Activated T-helper 2 cell treated with anti-CD3 and anti-CD28 coated beads, Interferon-gamma antibody, Interleukin-2, Interleukin-4, amounts not matched to agents 10 μg/mL and 5 μg/mL and 100 μg/mL, durations not matched to agents 14 hours and 24 hours and 36 hours (primary cell): ENCODE results near the gene PRND. TPM values are rescaled to one million over a fixed set of nuclear protein-coding genes. Genes with fewer than 3 reads are reported as not detected.
"Not testable (repeated sequence)": the region's sequence is repeated elsewhere in the genome, so short reads cannot be mapped to it uniquely, and the experiment has no call there.

ENCODE experiments used
- DNase-seq: peaks from one replicate; pipeline ENCODE4 v3.0.0; 2021; ENCODE audit warnings: low spot score
- H3K27ac Mint-ChIP-seq: one replicate; pipeline ENCODE4 v1.8.0; 2021; ENCODE audit warnings: mixed read lengths
- H3K27me3 Mint-ChIP-seq: one replicate; pipeline ENCODE4 v1.8.0; 2021; ENCODE audit warnings: low read depth, mixed read lengths
- H3K36me3 Mint-ChIP-seq: one replicate; pipeline ENCODE4 v1.8.0; 2021; ENCODE audit warnings: low read depth, mixed read lengths
- H3K4me1 Mint-ChIP-seq: one replicate; pipeline ENCODE4 v1.8.0; 2021; ENCODE audit warnings: low read depth, mixed read lengths
- H3K4me3 Mint-ChIP-seq: one replicate; pipeline ENCODE4 v1.8.0; 2021; ENCODE audit warnings: low read depth, mild to moderate bottlenecking, moderate library complexity, mixed read lengths
- H3K9me3 Mint-ChIP-seq: one replicate; pipeline ENCODE4 v1.8.0; 2021; ENCODE audit warnings: mixed read lengths
- intact Hi-C: fragments of 100-400 bp; cut with micrococcal nuclease; formaldehyde crosslinking; loops from one replicate; pipeline ENCODE4 v1.15.1; 2023
- total RNA-seq: library from RNA; stranded (reverse); gene quantifications from 2 replicates; pipeline ENCODE4 v1.2.3, GENCODE V29; 2022

Gene PRND
- total RNA-seq, 1 donor from 2014 or later: not detected

DNA sequence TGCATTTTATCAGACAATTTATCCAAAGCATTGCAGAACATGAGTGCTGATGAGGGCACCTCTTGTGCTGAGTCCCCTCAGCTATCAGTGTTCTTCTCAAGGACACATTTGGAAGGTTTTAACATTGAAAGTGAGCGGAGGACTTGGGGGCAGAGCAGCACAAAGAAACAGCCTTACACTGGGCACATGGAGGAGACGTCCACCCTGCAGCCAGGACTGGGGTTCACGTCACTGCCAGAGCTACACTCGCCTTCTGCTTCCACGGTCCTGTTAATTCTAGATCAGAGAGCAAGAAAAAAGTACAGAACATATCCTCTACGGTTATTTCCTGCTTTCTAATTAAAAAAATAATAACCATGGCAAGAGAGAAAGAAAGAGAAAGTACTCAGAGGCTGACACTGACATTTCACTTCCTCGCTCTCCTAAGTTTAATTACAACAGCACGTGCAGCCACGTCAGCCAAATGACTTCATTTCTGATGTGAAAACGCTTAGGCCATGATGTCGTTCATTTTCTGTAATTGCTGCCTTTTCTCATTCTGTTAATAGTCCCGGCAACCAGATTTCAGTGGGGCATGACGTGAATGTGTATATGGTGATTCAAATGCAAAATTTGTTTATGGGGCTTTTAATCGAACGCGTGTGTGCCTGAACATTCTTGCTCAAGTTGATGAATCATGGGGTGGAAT is 5.1 kb downstream of the PRND start:
- H3K27ac Mint-ChIP-seq: peak overlapping the region; percentile 63
- H3K9me3 Mint-ChIP-seq: no peaks in the 10 kb centered on the region
- H3K27me3 Mint-ChIP-seq: peaks cover 4% of the 10 kb centered on the region
- peaks cover 10% of the 10 kb centered on the region for H3K4me1 Mint-ChIP-seq
- H3K4me3 Mint-ChIP-seq: peak overlapping the region; percentile 45
- DNase-seq: peak; percentile 38
- intact Hi-C loops: no loop called here
- no peaks in the 10 kb centered on the region for H3K36me3 Mint-ChIP-seq

DNA sequence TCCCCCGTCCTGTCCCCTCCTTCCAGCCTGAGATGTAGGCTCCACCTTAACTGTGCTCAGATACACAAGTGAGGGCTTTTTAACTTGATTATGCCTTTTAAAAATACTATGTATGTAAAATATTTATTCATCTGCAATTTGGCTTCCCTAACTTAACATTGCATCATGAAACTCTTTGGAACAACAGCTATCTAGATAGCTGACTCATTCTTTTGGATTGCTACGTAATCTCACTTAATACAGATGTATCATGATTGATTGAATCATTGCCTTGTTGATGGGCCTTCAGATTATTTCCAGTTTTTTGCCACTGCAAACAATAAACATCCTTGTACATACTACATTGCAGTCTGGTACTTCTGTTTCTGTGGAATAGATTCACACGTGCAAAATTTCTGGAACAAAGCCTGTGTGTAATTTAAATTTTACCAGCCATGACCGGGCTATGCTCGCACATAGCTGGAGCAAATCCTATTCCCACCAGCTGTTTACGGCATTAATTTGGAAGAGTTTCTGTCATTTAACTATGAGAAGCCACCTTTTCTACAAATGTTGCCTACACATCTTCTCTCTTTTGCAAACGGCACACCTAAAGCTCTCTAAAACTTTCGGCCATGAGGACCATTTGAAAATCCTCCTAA is 6.5 kb downstream of the PRND start:
- Mint-ChIP-seq H3K4me1 (peaks cover 10% of the 10 kb centered on the region), H3K4me3 (no peak overlapping the region), H3K27ac (no peak overlapping the region), H3K9me3 (no peaks in the 10 kb centered on the region), H3K36me3 (no peaks in the 10 kb centered on the region), H3K27me3 (peaks cover 13% of the 10 kb centered on the region)
- no peak for DNase-seq
- intact Hi-C loops: no loop called here

DNA sequence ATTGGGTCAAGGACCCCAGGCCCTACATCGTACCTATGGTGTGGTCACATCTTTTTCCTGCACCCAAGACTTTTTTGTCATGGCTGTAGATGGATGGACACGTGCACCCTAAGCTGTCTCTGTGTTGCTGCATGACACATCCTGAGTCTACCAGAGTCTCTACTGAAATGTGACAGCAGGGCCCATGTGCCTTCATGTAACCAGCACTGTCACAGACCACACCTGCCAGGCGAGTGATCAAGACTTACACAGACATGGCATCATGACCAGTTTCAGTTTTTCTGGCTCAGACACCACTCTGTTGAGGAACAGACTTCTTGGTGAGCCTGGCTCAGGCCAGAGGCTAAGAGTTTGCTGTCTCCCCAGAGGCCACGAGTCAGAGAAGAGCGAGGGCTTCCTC is 7.6 kb downstream of the PRND start:
- Mint-ChIP-seq H3K4me1 (peaks cover 10% of the 10 kb centered on the region), H3K4me3 (no peak overlapping the region), H3K27me3 (peaks cover 12% of the 10 kb centered on the region), H3K36me3 (no peaks in the 10 kb centered on the region), H3K9me3 (no peaks in the 10 kb centered on the region), H3K27ac (no peak overlapping the region)
- no peak for DNase-seq
- intact Hi-C loops: no loop called here

DNA sequence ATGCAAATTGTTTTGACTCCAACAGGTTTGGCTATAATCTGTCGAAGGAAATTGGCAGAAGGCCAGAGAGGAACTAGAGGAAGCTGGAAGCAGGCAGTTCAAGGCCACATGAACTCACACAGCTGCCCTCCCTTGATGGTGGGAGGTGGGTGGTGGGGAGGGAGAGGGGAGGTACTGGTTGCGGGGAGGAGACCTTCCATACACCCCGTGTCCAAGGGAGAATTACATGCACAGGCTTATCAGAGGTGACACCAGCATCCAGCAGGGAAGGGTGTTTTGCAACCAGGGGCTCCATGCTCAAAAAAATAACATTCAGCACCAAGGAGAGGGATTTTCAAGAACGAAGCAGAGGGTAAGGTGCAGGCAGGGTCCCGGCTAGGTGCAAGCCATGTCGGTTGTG is 9.1 kb downstream of the PRND start:
- no peaks in the 10 kb centered on the region for H3K9me3 Mint-ChIP-seq
- no peaks in the 10 kb centered on the region for H3K36me3 Mint-ChIP-seq
- no peak overlapping the region for H3K27ac Mint-ChIP-seq
- no peak for DNase-seq
- H3K27me3 Mint-ChIP-seq: peaks cover 16% of the 10 kb centered on the region
- intact Hi-C loops: no loop called here
- H3K4me1 Mint-ChIP-seq: peaks cover 10% of the 10 kb centered on the region
- no peak overlapping the region for H3K4me3 Mint-ChIP-seq

DNA sequence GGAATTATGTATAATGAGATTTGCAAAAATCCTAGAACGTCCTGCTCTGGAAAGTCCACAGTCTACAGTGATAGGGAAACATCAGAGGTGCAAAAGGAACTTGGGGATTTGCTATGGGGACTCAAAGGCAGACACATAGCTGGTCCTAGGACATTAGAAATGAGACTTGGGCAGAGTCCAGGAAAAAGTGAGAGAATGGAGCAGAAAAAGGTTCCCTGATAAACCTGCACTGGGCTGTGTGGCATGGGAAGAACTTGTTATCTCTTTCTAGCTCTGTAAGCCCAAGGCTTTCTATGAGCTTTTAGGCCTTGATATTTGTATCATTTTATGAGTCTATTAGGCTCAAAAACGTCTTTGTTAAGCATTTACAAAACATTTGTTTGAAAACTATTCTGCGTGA is 15.2 kb downstream of the PRND start:
- Mint-ChIP-seq H3K9me3 (no peaks in the 10 kb centered on the region), H3K27me3 (peaks cover 23% of the 10 kb centered on the region), H3K4me1 (peaks cover 4% of the 10 kb centered on the region), H3K4me3 (no peak overlapping the region), H3K27ac (no peak overlapping the region), H3K36me3 (no peaks in the 10 kb centered on the region)
- intact Hi-C loops: no loop called here
- DNase-seq: no peak

DNA sequence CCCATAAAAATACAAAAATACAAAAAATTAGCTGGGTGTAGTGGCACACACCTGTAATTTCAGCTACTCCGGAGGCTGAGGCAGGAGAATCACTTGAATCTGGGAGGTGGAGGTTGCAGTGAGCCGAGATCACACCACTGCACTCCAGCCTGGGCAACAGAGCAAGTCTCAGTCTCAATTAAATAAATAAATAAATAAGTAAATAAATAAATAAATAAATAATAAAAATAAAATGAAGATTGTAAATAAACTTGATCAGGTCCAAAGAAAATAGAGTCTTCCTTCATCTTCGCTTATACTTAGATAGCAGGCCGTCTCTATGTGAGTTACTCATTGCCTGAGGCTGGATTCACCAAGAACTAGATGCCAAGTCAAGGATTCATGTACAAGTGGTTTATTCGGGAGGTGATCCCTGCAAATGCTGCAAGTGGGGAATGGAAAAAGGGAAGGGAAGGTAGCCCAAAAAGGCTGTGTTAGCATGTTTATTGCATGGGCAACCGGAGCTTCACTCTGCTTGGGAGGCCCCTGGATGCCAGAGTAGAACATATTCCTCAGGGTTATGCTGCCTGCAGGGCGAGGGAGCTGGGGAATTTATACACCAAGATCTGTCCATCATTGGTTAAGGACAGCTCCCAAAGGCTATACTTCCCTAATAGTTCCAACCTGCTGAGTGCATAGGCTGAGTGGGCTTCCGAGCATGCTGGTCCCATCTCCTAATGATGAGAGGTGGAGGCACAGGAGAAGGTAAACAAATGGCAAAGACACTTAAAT is 16.3 kb downstream of the PRND start:
- no peak for DNase-seq
- H3K27ac Mint-ChIP-seq: no peak overlapping the region
- peaks cover 12% of the 10 kb centered on the region for H3K27me3 Mint-ChIP-seq
- peaks cover 4% of the 10 kb centered on the region for H3K4me1 Mint-ChIP-seq
- no peaks in the 10 kb centered on the region for H3K36me3 Mint-ChIP-seq
- H3K4me3 Mint-ChIP-seq: no peak overlapping the region
- intact Hi-C loops: no loop called here
- no peaks in the 10 kb centered on the region for H3K9me3 Mint-ChIP-seq

- Mint-ChIP-seq H3K4me1 (peaks cover 11% of the 10 kb centered on the region), H3K4me3 (no peak overlapping the region), H3K36me3 (no peaks in the 10 kb centered on the region), H3K9me3 (no peaks in the 10 kb centered on the region), H3K27me3 (peaks cover 8% of the 10 kb centered on the region), H3K27ac (no peak overlapping the region)
- DNase-seq: peak; percentile 50
- intact Hi-C loops: loop anchor here (5.0 kb wide), 1 partner anchor 216 kb away; no protein-coding TSS in a partner anchor
Measured at GRCh38 chr20:4740774-4741431, 19.2 kb downstream of the PRND start.

DNA sequence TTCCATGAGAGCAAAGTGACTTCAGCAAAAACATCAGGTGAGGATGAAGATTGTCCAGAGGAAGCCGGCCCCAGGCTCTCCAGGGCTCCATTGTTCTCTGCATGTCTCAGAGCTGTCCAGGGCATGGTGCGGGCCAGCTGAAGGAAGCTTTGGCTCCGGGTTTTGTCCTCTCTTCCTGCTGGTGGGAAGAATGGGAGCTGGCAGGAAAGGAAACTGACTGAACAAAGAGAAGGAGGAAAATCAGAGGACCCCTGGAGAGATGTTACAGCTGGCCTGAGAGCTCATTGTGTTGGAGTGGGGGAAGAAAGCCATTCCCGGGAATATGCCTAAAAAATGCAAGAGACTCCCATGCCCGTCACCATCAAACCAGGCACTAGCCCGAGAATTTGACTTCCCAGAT is 27.1 kb downstream of the PRND start:
- Mint-ChIP-seq H3K4me1 (peaks cover 7% of the 10 kb centered on the region), H3K4me3 (no peak overlapping the region), H3K9me3 (peaks cover 6% of the 10 kb centered on the region), H3K27ac (no peak overlapping the region), H3K36me3 (no peaks in the 10 kb centered on the region), H3K27me3 (peaks cover 9% of the 10 kb centered on the region)
- intact Hi-C loops: no loop called here
- DNase-seq: no peak

DNA sequence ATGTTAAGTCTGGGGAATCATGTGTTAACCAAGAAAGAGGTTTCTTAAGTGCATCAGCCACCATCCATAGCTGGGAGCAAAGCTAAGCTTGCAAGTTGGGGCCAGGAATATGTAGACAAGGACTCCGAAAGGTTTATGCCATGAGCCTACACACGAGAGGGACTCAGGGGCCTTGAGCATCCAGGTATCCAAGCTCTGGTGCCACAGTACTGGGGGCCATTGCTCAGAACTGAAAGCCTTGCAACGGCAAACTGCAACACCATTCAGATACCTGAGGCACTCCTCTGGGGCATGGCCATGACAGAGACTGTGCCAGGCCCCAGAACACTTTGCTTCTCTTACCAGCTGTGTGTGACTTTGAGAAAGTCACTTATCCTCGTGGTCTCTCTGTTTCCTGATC is 27.6 kb downstream of the PRND start:
- no peak overlapping the region for H3K27ac Mint-ChIP-seq
- intact Hi-C loops: no loop called here
- DNase-seq: no peak
- H3K9me3 Mint-ChIP-seq: peaks cover 6% of the 10 kb centered on the region
- no peaks in the 10 kb centered on the region for H3K36me3 Mint-ChIP-seq
- H3K27me3 Mint-ChIP-seq: peaks cover 14% of the 10 kb centered on the region
- H3K4me1 Mint-ChIP-seq: peaks cover 7% of the 10 kb centered on the region
- H3K4me3 Mint-ChIP-seq: no peak overlapping the region

- no peak overlapping the region for H3K27ac Mint-ChIP-seq
- intact Hi-C loops: no loop called here
- peaks cover under 1% of the 10 kb centered on the region for H3K4me1 Mint-ChIP-seq
- no peak overlapping the region for H3K4me3 Mint-ChIP-seq
- H3K36me3 Mint-ChIP-seq: no peaks in the 10 kb centered on the region
- H3K9me3 Mint-ChIP-seq: peaks cover 6% of the 10 kb centered on the region
- no peak for DNase-seq
- peaks cover 17% of the 10 kb centered on the region for H3K27me3 Mint-ChIP-seq
Measured at GRCh38 chr20:4750381-4750780, 28.7 kb downstream of the PRND start.

- peaks cover 11% of the 10 kb centered on the region for H3K4me1 Mint-ChIP-seq
- H3K27ac Mint-ChIP-seq, H3K9me3 Mint-ChIP-seq, H3K36me3 Mint-ChIP-seq, intact Hi-C loops: not testable (repeated sequence)
- peak; percentile 29 for DNase-seq
- peak overlapping the region; percentile 34 for H3K4me3 Mint-ChIP-seq
- H3K27me3 Mint-ChIP-seq: peaks cover 44% of the 10 kb centered on the region
Measured at GRCh38 chr20:4759100-4759884, 37.6 kb downstream of the PRND start.

DNA sequence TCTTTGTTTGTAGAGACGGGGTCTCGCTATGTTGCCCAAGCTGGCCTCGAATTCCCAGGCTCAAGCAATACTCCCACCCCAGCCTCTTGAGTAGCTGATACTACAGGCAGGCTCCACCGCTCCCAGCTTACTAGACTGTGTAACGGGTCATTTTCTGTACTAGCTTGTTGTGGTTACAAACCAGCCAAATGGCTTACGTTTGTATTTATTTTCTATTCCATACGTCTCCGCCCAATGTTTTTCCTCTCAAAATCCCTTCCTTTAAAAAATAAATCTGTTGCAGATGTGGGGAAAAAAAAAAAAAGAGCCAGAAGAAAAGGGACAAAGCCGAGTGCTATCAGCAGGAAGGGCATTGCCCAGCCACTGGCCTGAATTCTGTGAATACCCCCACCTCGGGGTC is 41.6 kb downstream of the PRND start:
- no peak for DNase-seq
- Mint-ChIP-seq H3K27ac (no peak overlapping the region), H3K9me3 (no peaks in the 10 kb centered on the region), H3K27me3 (peaks cover 17% of the 10 kb centered on the region), H3K4me1 (peaks cover 11% of the 10 kb centered on the region), H3K36me3 (no peaks in the 10 kb centered on the region), H3K4me3 (no peak overlapping the region)
- intact Hi-C loops: no loop called here
